ENCODE results near the gene CRHR2.

Gene CRHR2

GRCh38 chr7:30682212-30683083 lies at the start of gene CRHR2:
Gene CRHR2, minus strand, starts transcription at chr7:30682456. Its CDS starts 176 bp downstream, at chr7:30682280.
- H3K4me3 ChIP-seq (ENCODE audit: low read depth, low read length): peak within 1 kb of the TSS; percentile 16
- DNase-seq (ENCODE audit: low read depth): no peak
- in situ Hi-C loops (cut with HindIII; ENCODE audit: low sequenced_read_pairs): no loop called here
- TF ChIP-seq, protein P1, sequence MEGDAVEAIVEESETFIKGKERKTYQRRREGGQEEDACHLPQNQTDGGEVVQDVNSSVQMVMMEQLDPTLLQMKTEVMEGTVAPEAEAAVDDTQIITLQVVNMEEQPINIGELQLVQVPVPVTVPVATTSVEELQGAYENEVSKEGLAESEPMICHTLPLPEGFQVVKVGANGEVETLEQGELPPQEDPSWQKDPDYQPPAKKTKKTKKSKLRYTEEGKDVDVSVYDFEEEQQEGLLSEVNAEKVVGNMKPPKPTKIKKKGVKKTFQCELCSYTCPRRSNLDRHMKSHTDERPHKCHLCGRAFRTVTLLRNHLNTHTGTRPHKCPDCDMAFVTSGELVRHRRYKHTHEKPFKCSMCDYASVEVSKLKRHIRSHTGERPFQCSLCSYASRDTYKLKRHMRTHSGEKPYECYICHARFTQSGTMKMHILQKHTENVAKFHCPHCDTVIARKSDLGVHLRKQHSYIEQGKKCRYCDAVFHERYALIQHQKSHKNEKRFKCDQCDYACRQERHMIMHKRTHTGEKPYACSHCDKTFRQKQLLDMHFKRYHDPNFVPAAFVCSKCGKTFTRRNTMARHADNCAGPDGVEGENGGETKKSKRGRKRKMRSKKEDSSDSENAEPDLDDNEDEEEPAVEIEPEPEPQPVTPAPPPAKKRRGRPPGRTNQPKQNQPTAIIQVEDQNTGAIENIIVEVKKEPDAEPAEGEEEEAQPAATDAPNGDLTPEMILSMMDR (IDR thresholded peaks at IDR 0.05; ENCODE audit: low read depth, low read length, missing control alignments): peak; percentile 28

- DNase-seq (ENCODE audit: low read depth): no peak
- TF ChIP-seq, protein P1 (IDR thresholded peaks at IDR 0.05; ENCODE audit: low read depth, low read length, missing control alignments): no peak
- in situ Hi-C loops (cut with HindIII; ENCODE audit: low sequenced_read_pairs): no loop called here
- H3K4me3 ChIP-seq (ENCODE audit: low read depth, low read length): no peak overlapping the region
Measured at GRCh38 chr7:30731581-30731980, 49.3 kb upstream of the CRHR2 start.

DNA sequence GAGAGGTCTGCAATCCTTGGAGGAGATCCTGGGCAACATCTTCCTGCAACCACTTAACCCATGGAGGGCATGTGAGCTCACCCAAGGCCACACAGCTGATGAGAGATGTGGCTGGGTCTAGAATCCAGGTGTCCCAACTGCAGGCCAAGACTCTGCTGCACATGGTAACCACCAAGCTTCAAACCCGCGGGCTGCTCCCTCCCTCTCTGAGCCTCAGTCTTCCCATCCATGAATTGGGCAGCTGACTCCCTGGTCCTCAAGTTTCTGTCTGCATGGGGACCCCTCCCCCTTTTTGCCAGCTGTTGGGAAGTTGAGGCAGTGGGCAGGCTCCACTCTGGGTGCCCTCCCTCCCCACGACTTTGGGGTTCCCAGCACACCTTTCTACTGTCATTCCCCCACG lies 48.7 kb upstream of the CRHR2 start:
- no peak for DNase-seq (ENCODE audit: low read depth)
- in situ Hi-C loops (cut with HindIII; ENCODE audit: low sequenced_read_pairs): no loop called here
- TF ChIP-seq, protein P1 (IDR thresholded peaks at IDR 0.05; ENCODE audit: low read depth, low read length, missing control alignments): no peak

GRCh38 chr7:30730097-30730496 lies 47.8 kb upstream of the CRHR2 start:
- TF ChIP-seq, protein P1 (IDR thresholded peaks at IDR 0.05; ENCODE audit: low read depth, low read length, missing control alignments): no peak
- in situ Hi-C loops (cut with HindIII; ENCODE audit: low sequenced_read_pairs): no loop called here
- DNase-seq (ENCODE audit: low read depth): no peak
- H3K4me3 ChIP-seq (ENCODE audit: low read depth, low read length): no peak overlapping the region

More for the DNA sequence above, 48.7 kb upstream of the CRHR2 start:
- H3K4me3 ChIP-seq (ENCODE audit: low read depth, low read length): no peak overlapping the region

GRCh38 chr7:30729642-30730041 lies 47.4 kb upstream of the CRHR2 start:
- in situ Hi-C loops (cut with HindIII; ENCODE audit: low sequenced_read_pairs): no loop called here
- H3K4me3 ChIP-seq (ENCODE audit: low read depth, low read length): no peak overlapping the region
- TF ChIP-seq, protein P1 (IDR thresholded peaks at IDR 0.05; ENCODE audit: low read depth, low read length, missing control alignments): no peak
- DNase-seq (ENCODE audit: low read depth): no peak

DNA sequence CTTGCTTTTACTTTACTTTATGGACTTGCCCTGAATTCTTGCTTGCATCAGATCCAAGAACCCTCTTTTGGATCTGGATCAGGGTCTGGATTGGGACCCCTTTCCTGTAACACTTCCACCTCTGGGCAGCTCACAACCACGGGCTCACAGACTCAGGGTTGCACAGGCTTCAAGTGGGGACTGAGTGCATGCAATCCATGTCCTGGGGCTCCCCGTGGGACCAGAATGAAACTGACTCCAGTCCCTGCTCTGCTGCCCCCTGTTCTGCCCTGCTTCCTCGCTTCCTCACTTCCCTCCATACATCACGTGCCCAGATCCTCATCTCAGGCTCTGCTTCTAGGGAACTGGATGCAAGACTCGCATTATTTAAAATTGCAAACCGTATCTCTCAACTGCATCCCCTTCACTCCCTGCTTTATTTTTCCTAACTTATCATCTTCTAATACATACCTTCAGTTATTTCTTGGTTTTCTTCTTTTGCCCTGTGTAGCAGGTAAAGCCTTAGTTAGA lies 46.4 kb upstream of the CRHR2 start:
- no peak overlapping the region for H3K4me3 ChIP-seq (ENCODE audit: low read depth, low read length)
- in situ Hi-C loops (cut with HindIII; ENCODE audit: low sequenced_read_pairs): no loop called here
- no peak for DNase-seq (ENCODE audit: low read depth)
- TF ChIP-seq, protein P1 (IDR thresholded peaks at IDR 0.05; ENCODE audit: low read depth, low read length, missing control alignments): no peak

All from astrocyte of the cerebellum (primary cell).